ENCODE measurements around the gene RARRES2.
"Not testable (repeated sequence)": the region's sequence is repeated elsewhere in the genome, so short reads cannot be mapped to it uniquely, and the experiment has no call there.

RARRES2 gene

GRCh38 chr7:150341263-150342120, at the start of gene RARRES2:
Gene RARRES2 (minus strand): TSS chr7:150341629. CDS start chr7:150340609, 1,020 bp downstream.
- peak; percentile 82 for DNase-seq (ENCODE audit: low spot score)

- DNase-seq (ENCODE audit: low spot score) = no peak
Measured at GRCh38 chr7:150390205-150390604, 48.8 kb upstream of the RARRES2 start.

GRCh38 chr7:150389532-150389816, 48.0 kb upstream of the RARRES2 start:
- DNase-seq (ENCODE audit: low spot score) = no peak

- no peak for DNase-seq (ENCODE audit: low spot score)
Measured at GRCh38 chr7:150388709-150389531, 47.5 kb upstream of the RARRES2 start.

DNA sequence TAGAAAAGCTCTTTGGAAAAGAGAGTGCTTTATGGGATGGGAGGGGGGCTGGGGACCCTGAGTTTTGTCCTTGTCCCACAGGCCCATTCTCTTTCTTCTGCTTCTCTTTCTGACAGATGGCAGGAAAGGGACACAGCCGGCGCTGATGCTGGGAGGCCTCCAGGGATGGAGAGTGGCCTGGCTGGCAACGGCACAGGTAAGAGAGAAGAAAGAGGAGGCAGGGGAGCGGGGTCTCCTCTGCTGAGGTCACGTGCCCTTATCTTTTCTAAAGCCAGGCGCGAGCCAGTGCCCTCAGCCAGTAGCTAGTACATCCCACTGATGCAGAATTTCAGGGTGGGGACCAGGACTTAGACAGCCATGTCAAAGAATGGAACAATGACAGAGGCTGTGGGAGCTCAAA, 46.9 kb upstream of the RARRES2 start:
- DNase-seq (ENCODE audit: low spot score) = no peak

DNA sequence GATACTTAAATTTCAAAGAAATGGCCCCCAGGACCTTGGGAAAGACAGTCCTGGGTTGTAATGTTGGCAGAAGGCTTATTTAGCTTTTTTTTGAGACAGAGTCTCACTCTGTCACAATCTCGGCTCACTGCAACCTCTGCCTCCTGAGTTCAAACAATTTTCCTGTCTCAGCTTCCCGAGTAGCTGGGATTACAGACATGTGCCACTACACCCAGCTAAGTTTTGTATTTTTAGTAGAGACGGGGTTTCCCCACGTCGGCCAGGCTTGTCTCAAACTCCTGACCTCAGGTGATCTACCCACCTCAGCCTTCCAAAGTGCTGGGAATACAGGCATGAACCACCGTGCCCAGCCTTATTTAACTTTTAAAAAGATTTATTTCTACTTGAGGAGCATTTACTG, 44.5 kb upstream of the RARRES2 start:
- not testable (repeated sequence) for DNase-seq (ENCODE audit: low spot score)

GRCh38 chr7:150385302-150385723, 43.9 kb upstream of the RARRES2 start:
- no peak for DNase-seq (ENCODE audit: low spot score)

- DNase-seq (ENCODE audit: low spot score) = no peak
Measured at GRCh38 chr7:150384406-150385301, 43.2 kb upstream of the RARRES2 start.

- peak; percentile 81 for DNase-seq (ENCODE audit: low spot score)
Measured at GRCh38 chr7:150383710-150384397, 42.4 kb upstream of the RARRES2 start.

GRCh38 chr7:150382844-150383225, 41.4 kb upstream of the RARRES2 start:
- DNase-seq (ENCODE audit: low spot score) = no peak

- DNase-seq (ENCODE audit: low spot score) = no peak
Measured at GRCh38 chr7:150382123-150382843, 40.9 kb upstream of the RARRES2 start.

GRCh38 chr7:150381785-150382122, 40.3 kb upstream of the RARRES2 start:
- no peak for DNase-seq (ENCODE audit: low spot score)

GRCh38 chr7:150381096-150381495, 39.7 kb upstream of the RARRES2 start:
- DNase-seq (ENCODE audit: low spot score) = no peak

DNA sequence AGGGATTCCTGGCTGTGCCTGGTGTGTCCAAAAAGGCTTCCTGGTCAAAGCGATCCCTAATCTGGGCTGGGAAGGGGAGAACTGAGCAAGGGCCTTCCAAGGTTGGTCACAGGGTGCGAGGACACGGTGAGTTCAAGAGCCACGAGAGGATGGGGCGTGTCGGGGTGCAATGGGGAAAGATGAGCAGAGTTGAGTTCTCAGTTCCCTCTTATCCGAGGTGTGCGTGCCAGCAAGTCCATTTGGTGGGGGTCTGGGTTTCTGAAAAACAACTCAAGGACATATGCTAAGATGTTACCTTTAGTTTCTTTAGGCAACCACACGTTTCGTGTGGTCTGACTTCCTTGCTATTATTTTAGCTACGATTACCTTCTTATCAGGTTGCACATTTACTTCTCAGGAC, 39.0 kb upstream of the RARRES2 start:
- no peak for DNase-seq (ENCODE audit: low spot score)

- no peak for DNase-seq (ENCODE audit: low spot score)
Measured at GRCh38 chr7:150379441-150380379, 38.3 kb upstream of the RARRES2 start.

DNA sequence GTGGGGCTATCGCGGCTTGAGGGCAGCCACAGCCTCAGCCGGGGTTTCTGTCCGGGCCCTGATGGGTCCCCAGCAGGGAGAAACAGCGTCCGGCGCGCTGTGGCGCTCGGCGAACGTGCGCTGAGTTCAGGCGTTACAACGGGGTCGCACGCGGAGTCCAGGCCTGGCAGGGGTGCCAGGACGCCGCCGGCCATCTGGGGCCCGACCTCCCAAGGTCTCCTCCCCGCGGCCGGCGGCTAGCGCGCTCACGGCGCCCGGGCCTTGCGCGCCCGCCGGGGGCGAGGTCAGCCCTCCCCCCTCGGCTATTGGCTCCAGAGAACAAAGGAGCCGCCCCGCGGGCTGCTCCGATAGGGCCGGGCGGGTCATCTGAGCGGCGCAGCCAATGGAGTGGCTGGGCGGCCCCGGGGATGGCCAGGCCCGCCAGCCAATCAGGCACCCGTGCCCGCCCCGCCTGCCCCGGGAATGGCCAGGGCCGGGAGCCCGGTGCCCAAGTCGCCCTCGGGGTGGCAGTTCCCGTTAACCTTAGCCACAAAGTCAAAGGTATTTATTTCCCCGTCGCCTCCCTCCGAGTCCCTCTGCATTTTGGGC, 37.5 kb upstream of the RARRES2 start, which contains the start of gene ZNF775:
ZNF775 (plus strand) TSS at position 478 of the 588 bp plus-strand sequence. CDS start 9,141 bp downstream, outside the sequence.
- DNase-seq (ENCODE audit: low spot score) = peak; percentile 99

DNA sequence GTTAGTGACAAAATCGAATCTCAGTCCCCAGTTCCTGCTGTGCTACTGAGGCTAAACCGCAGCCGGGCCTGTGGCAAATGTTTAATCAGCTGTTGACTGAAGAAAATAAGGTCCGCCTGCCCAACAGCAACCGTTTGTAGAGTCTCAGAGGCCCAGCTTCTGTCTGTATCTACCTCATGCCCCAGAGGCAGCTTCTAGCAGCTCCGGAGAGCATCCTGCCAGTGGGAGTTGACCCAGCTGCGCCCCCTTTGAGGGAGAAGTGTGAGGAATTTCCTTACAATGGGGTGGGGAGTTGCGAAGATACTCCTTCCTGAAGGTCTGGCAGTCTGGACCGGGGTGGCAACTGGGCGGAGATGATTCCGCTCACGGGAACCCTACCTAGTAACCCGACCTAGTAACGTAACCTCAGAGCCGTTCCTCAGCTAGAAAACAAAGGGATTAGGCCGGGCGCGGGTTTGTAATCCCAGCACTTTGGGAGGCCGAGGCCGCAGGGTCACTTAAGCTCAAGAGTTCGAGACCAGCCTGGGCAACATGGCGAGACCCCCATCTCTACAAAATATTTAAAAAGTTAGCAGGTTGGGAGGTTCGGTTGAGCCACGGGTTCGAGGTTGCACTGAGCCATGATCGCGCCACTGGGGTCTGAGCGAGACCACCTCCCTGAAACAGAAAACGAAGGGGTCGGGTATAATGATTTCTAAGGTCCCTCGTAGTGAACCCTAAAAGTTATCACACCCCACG, 36.9 kb upstream of the RARRES2 start:
- peak; percentile 69 for DNase-seq (ENCODE audit: low spot score)

- DNase-seq (ENCODE audit: low spot score) = no peak
Measured at GRCh38 chr7:150377635-150378034, 36.2 kb upstream of the RARRES2 start.

GRCh38 chr7:150377196-150377595, 35.8 kb upstream of the RARRES2 start:
- no peak for DNase-seq (ENCODE audit: low spot score)
